Measurements from ENCODE around the gene HKDC1. TPM values are rescaled to one million over a fixed set of nuclear protein-coding genes. Genes with fewer than 3 reads are reported as not detected.

Gene HKDC1
- total and polyA plus RNA-seq, 10 of the 15 experiments (the other 5 are each of a cell fraction or from before 2014, with no cell fraction given), result 0.04 to 0.34 (median 0.13) TPM; not detected in 5

DNA sequence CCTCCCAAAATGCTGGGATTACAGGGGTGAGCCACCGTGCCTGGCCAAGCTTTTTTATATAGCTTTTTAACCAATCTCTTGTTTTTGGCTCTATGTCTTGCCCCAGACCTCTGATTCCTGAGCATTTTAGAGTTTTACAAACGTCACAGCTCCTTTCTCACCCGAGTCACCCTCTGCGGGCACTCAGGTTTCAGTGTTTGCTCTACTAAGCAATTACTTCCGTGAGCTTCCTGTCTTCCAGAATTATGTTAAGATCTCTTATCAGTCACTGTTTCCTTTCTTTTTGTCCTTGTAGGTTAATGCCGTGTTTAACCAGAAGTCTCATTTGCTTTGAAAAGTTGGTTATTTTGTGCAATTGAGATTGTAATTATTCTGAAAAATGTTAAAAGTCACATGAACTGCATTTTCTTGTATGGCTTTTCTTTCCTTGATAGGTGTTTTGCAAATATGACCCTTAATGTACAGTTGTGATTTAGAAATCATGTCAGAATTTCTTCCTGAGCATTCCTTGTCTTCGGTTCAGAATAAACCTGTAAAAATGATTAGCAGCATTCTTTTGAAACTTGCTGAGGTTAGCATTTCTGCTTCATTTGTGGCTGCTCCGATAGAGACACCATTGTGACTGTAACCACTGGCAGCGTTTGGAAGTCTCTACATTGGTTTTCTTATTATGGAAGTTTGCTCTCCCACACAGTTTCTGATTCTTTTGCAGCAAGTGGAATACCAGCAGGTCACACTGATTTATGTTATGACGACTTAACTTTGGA lies 4.5 kb upstream of the HKDC1 start:
- H3K79me2 ChIP-seq (ENCODE audit: control insufficient read depth, insufficient read depth, low read length), result no peaks in the 10 kb centered on the region
- no peaks in the 10 kb centered on the region for H3K27me3 ChIP-seq (replicated peaks in 1 of 2; ENCODE audit: control insufficient read depth in 2 of 2, insufficient read depth in 2 of 2, low read length in 1 of 2)
- no peak for DNase-seq (ENCODE audit: low read depth, low spot score)
- no peak for FAIRE-seq
- ChIA-PET RAD21 (ENCODE audit: unreplicated experiment) (interaction anchor here (2.4 kb wide), 1 partner anchor 11 kb away, joined by 11 read pairs; no protein-coding TSS in a partner anchor), POLR2A (interaction anchor here (0.6 kb wide), 1 partner anchor 652 kb away, joined by 7 read pairs; no protein-coding TSS in a partner anchor), CTCF (interaction anchor here (1.1 to 2.0 kb wide), 3 partner anchors 10 to 211 kb away, joined by 3 to 4 read pairs (median 4); no protein-coding TSS in a partner anchor), SMC1A (ENCODE audit: uncharacterized antibody, unreplicated experiment) (interaction anchor here (1.3 to 3.1 kb wide), 4 partner anchors 8 to 93 kb away, joined by 3 to 10 read pairs (median 5); no protein-coding TSS in a partner anchor)
- H3K4me1 ChIP-seq (ENCODE audit: control insufficient read depth, insufficient read depth, low read length), result no peaks in the 10 kb centered on the region
- no peaks in the 10 kb centered on the region for H4K20me1 ChIP-seq (ENCODE audit: control insufficient read depth, insufficient read depth)
- BruUV-seq (replicated peaks), result no TSS peak
- no peak for ATAC-seq
- no peak for TF ChIP-seq JUND (IDR thresholded peaks at IDR 0.05; ENCODE audit: low read depth, low read length)
- TF ChIP-seq NR2F1 (conservative IDR thresholded peaks at IDR 0.05), result no peak
- TF ChIP-seq MYC (IDR thresholded peaks at IDR 0.05; ENCODE audit: insufficient read depth, insufficient read length, insufficient replicate concordance, low read length, severe bottlenecking), result no peak
- TF ChIP-seq TCF12 (IDR thresholded peaks at IDR 0.05; ENCODE audit: low read depth, low read length), result no peak
- no peak for TF ChIP-seq IKZF1 (conservative IDR thresholded peaks at IDR 0.05)
- TF ChIP-seq RCOR1 (conservative IDR thresholded peaks at IDR 0.05; ENCODE audit: low read depth, low read length), result no peak
- TF ChIP-seq POLR2AphosphoS5 (IDR thresholded peaks at IDR 0.05; ENCODE audit: low read length), result no peak
- TF ChIP-seq, protein P1, sequence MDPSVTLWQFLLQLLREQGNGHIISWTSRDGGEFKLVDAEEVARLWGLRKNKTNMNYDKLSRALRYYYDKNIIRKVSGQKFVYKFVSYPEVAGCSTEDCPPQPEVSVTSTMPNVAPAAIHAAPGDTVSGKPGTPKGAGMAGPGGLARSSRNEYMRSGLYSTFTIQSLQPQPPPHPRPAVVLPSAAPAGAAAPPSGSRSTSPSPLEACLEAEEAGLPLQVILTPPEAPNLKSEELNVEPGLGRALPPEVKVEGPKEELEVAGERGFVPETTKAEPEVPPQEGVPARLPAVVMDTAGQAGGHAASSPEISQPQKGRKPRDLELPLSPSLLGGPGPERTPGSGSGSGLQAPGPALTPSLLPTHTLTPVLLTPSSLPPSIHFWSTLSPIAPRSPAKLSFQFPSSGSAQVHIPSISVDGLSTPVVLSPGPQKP (IDR thresholded peaks at IDR 0.05; ENCODE audit: low read depth, low read length), result no peak
- TF ChIP-seq BMI1 (IDR thresholded peaks at IDR 0.05; ENCODE audit: borderline replicate concordance), result no peak
- no peak for TF ChIP-seq BHLHE40 (IDR thresholded peaks at IDR 0.05; ENCODE audit: borderline replicate concordance in 1 of 2, low read depth in 2 of 2, low read length in 1 of 2)
- TF ChIP-seq RB1 (IDR thresholded peaks at IDR 0.05; ENCODE audit: borderline replicate concordance), result no peak
- TF ChIP-seq MYB (IDR thresholded peaks at IDR 0.05; ENCODE audit: borderline replicate concordance, low read depth, low read length), result no peak
- no peak for TF ChIP-seq FOXK2 (IDR thresholded peaks at IDR 0.05)
- TF ChIP-seq WRNIP1 (IDR thresholded peaks at IDR 0.05; ENCODE audit: borderline replicate concordance, low read depth, low read length), result no peak
- no peak overlapping the region for H2AFZ ChIP-seq (ENCODE audit: control insufficient read depth, low read depth, low read length)
- no peaks in the 10 kb centered on the region for H3K36me3 ChIP-seq (ENCODE audit: control insufficient read depth in 2 of 2, insufficient read depth in 2 of 2, low read length in 1 of 2)
- intact Hi-C loops (cut with micrococcal nuclease; ENCODE audit: unreplicated experiment) (no loop called here), in situ Hi-C loops (cut with MboI) (no loop called here)
- no peak overlapping the region for H3K4me2 ChIP-seq (ENCODE audit: control insufficient read depth, insufficient read depth)
- H3K9ac ChIP-seq (ENCODE audit: control insufficient read depth, insufficient read depth, low read length), result no peak overlapping the region
- no peak overlapping the region for H3K27ac ChIP-seq (ENCODE audit: control insufficient read depth, insufficient read depth)
- no peak overlapping the region for H3K4me3 ChIP-seq
- 47% methylated on average over 10 of the region's 10 CpGs for WGBS (ENCODE audit: insufficient coverage, insufficient replicate concordance, low lambda C conversion rate, missing lambda C conversion rate)
- H3K9me3 ChIP-seq (replicated peaks; ENCODE audit: control insufficient read depth, insufficient read depth, low read length), result no peaks in the 10 kb centered on the region; the same call in 2 of the 3 replicates

Data from GM12878 (cell line).